Renal cortical epithelial cell (primary cell): Measurements from ENCODE around the gene IGF1R. TPM values are rescaled to one million over a fixed set of nuclear protein-coding genes. Genes with fewer than 3 reads are reported as not detected.

Experiments
- DNase-seq: peaks from one replicate; pipeline ENCODE4 v3.0.0-alpha.2; 2011; ENCODE audit warnings: low read depth
- total RNA-seq: library from RNA; depleted of rRNA; stranded (reverse); fragments of >200 nt; gene quantifications from 2 replicates; pipeline ENCODE4 v1.2.3, GENCODE V29; 2014

IGF1R gene
- total RNA-seq, 1 donor from 2014 or later: 272 TPM

DNA sequence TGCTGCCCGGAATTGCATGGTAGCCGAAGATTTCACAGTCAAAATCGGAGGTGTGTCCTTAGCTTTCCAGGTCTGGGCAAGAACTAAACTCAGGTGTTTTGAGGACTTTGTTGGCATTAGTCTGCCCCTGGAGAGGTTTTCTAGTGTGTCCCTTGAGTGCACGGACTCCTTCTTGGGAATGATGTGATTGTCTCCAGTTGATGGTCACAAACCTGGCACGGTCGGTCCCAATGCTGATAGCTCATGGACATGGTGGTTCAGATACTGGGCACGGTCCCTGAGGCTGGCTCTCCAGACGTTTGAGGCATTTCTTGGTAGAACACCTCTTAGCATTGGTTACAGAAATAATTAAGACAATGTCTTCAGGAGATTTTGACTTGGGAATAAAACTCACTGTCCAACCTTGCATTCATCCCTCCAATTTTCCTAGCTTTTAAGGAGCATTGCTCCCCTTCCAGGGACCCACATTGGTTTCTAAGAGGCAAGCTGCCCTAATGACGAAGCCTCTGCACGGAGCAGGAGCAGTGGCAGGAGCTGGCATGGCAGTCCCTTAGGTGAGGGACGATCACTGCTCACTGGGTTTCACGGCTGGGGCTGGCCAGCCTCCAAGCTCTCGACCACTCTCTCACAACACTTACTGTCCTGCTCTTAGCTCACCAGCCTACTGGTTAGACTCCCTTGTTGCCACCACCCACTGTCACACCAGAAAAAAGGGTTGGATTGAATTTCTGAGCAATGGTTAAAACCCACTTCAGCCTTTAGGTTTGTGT, 291.2 kb downstream of the IGF1R start:
- DNase-seq: no peak

GRCh38 chr15:98941595-98942255, 293.4 kb downstream of the IGF1R start:
- DNase-seq: no peak

- no peak for DNase-seq
Measured at GRCh38 chr15:98942431-98942830, 294.1 kb downstream of the IGF1R start.

DNA sequence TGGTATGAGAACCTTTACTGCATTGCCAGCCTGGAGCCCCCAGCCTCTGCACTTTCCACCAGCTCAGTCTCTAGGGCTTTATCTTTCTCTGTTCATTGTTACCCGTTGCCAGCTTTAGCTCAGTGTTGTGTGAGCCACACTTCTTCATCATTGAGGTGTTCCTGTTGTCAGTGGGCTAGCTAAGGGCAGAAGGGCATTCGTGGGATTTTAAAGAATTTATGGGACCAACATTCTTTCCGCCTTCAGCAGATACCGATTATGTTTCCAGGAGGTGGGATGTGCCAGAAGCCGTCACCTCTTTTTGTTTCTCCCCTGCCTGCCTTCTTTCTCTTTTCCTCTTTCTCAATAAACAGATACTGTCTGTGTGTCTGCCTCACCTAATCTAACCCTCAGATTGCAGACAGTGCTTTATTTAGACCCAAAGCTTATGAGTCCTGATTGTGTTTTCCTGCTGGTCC, 294.7 kb downstream of the IGF1R start:
- no peak for DNase-seq

DNA sequence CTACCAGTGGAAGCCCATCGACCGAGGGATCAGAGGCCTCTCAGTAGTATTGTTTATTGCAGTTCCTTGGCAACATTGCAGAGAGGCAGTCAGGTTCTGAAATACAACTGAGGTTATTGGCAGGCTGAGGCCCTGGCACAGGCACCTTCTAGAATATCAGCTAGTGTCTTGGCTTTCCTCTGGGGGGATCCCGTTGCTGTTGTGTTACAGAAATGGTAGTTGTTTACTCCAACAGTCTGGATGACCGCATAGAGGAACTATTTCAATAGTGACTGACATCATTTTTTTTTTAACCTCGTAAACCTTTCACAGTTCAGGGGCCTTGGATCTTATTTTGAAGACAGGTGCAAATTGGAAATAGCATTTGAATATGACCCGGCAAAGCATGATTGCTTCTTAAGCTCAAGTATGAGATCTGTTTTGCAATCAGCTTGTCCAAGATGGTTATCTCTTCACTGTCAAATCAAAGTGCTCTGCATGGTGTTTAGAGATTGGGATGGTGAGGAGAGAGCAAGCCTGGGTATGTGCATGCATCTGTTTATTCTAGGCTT, 295.3 kb downstream of the IGF1R start:
- peak; percentile 16 for DNase-seq

GRCh38 chr15:98946301-98947255, 298.2 kb downstream of the IGF1R start:
- DNase-seq: no peak

DNA sequence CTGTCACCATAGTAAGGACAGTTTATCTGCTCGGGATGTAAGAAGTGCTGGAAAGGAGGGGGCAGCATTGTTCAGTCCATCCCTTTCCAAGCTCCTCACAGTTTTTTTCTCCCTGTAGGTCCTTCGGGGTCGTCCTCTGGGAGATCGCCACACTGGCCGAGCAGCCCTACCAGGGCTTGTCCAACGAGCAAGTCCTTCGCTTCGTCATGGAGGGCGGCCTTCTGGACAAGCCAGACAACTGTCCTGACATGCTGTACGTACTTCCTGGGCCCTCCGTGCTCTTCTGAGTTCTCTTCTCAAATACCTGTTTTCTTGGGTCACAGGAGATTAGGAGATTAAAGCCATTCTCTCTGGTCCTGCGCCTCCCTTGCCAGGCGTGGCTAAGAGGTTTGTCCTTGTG, 300.1 kb downstream of the IGF1R start:
- DNase-seq: no peak

DNA sequence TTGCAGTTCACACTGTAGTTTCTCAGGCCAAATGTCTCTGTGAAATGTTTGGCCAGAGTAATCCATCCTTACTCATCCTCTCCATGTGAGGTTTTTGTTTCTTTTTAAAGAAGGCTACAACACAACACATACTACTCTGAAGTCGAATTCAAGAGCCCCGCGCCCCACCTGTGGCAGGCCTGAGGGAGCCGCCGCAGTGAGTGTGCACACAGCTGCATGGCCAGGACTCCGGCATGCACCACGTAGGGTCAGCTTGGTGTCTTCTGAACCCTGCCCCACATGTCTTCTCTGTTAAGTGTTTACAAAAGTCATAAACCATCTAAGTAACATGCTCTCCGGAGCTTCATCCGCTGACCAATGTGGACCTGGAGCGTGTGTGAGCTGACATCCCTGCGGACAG, 300.6 kb downstream of the IGF1R start:
- DNase-seq: no peak

GRCh38 chr15:98949624-98950023, 301.3 kb downstream of the IGF1R start:
- no peak for DNase-seq

- no peak for DNase-seq
Measured at GRCh38 chr15:98950248-98950647, 301.9 kb downstream of the IGF1R start.

DNA sequence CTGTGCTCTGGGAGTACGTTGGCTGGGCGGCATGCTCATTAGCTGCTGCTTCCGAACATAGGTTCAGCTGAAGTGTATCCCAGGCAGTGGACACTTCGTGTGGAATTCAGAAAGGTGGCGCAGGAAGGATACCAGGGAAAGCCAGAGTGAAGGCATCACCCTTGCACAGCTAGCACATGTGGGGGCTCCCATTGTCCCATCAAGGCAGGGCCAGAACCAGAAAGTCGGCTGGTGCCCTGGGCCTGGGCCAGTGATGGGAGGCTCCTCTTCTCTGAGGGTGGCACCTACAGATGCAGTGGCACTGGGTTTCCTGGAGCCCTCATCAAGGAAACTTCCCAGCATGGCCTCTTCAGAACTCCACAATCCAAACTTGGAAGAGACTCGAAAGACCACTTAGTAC, 302.7 kb downstream of the IGF1R start:
- DNase-seq: no peak

DNA sequence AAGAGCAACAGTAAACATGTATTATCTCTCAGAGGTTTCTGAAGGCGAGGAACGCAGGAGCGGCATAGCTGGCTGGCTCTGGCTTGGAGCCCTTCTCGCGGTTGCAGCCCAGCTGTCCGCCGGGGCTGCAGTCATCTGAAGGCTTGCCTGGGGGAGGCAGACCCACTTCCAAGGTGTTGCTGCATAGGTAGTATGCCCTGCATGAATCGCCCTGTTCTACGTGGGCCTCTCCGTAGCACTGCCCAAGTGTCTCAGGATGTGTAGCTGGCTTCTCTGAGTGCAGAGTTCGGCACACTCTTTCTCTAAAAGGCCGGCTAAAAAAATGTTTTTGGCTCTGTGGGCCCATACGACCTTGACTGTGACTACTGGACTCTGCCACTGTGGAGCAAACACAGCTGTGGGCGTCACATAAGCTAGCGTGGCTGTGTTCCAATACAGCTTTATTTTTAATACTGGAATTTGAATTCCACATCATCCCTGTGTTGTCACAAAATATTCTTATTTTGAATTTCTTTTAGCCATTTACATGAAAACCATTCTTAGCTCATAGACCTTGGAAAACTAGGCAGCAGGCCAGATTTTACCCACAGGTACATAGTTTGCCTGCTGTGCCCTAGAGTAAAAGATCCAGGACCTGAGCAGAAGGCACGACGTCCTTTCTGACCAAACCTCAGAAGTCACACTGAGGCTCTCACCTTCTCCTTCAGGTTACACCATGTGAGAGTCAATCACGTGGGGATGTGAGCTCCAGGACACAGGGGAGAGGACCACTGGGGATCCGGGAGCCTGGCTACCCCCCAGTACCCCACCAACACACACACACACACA, 303.4 kb downstream of the IGF1R start:
- DNase-seq: no peak

GRCh38 chr15:98952381-98952803, 304.1 kb downstream of the IGF1R start:
- no peak for DNase-seq

DNA sequence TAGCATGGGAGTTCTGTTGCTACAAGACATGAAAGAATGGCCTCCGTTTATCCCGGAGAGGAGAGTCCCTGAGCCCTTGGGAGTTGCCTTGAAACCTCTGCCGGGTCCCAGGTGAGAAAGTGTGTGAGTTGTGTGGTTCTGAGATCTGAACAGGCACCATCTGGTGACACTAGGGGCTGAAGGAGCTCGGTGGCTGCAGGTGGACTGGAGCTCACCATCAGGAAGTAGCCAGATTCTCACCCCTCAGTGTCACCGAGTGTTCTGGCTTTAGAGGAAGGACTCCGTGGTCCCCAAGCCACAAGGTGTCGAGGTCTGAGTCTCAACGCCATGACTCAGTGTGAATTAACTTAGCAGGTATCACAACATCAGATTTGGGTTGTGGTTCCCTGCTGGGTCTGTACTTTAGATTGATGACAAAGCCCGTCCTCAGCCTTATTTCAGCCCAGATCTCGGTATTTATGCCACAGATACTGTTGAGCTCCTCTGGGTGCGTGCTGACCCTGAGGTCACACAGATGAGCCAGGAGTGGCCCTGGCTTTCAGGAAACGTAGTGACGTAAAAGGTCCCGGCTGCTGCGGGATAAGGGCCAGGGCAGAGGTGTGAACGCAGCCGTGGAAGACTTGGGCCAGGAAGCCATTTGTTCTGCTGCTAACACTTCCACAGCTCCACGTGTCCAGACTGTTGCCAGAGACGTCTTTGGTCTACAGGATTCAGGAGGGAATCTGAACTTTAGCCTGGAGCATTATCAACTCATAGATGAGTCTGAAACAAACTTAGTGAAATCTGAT, 304.9 kb downstream of the IGF1R start:
- DNase-seq: no peak

- no peak for DNase-seq
Measured at GRCh38 chr15:98953968-98954367, 305.6 kb downstream of the IGF1R start.

- peak; percentile 67 for DNase-seq
Measured at GRCh38 chr15:98954411-98954810, 306.1 kb downstream of the IGF1R start.

- DNase-seq: no peak
Measured at GRCh38 chr15:98955331-98955730, 307.0 kb downstream of the IGF1R start.

DNA sequence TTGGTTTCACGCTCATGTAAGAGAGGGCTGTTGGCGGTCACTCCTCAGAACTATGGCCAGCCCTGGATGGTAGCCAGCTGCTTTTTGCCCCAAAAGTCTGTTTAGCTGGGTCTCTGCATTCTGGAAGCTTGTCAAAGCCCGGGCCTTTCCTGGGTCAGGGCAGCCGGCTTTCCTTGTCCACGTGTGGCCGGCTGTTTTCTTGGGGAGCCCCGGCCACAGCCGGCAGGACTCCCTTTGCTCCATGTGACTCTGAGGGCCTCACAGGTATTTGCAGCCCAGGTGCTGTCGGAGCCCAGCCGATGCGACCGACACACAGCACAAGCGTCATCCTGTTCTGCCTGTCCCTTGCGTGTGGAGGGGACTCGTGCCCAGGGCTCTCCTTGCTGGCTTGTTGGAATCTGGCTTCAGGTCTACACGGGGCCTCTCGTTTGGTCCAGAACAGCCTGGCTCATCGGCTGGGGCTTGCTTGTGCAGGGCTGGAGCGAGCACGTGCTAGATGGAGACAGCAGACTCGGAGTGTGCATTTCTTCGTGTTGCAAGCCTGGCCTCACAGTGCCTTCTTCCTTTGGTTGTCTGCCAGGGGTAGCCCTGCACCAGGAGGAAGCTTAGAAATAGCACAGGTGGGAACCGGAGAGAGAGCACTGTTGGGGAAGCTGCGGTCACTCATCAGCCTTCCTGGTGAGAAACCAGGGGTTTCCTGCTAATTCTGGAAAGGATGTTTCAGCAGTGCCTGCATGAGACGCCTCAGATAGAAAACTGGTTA, 307.8 kb downstream of the IGF1R start:
- no peak for DNase-seq

- no peak for DNase-seq
Measured at GRCh38 chr15:98956796-98957553, 308.6 kb downstream of the IGF1R start.
